ENCODE results near the gene TRIM56.
"Not testable (repeated sequence)": the region's sequence is repeated elsewhere in the genome, so short reads cannot be mapped to it uniquely, and the experiment has no call there.

TRIM56 gene

GRCh38 chr7:101085162-101085964, at the start of gene TRIM56:
TRIM56 (plus strand) TSS chr7:101085481; CDS start chr7:101087313, 1,832 bp downstream.
- DNase-seq (ENCODE audit: low spot score) = peak; percentile 73
- H3K27me3 Mint-ChIP-seq (ENCODE audit: low read depth) = no peaks in the 10 kb centered on the region
- peaks cover 11% of the 10 kb centered on the region for H3K4me1 Mint-ChIP-seq (ENCODE audit: low read depth)
- H3K27ac Mint-ChIP-seq = peak within 1 kb of the TSS; percentile 98
- peaks cover 19% of the 10 kb centered on the region for H3K36me3 Mint-ChIP-seq (ENCODE audit: low read depth)
- H3K9me3 Mint-ChIP-seq = no peaks in the 10 kb centered on the region
- H3K4me3 Mint-ChIP-seq = peak within 1 kb of the TSS; percentile 98

GRCh38 chr7:101035941-101036340, 49.3 kb upstream of the TRIM56 start:
- Mint-ChIP-seq H3K9me3 (no peaks in the 10 kb centered on the region), H3K27ac (no peak overlapping the region), H3K27me3 (ENCODE audit: low read depth) (peaks cover 4% of the 10 kb centered on the region), H3K4me1 (ENCODE audit: low read depth) (no peaks in the 10 kb centered on the region), H3K36me3 (ENCODE audit: low read depth) (no peaks in the 10 kb centered on the region), H3K4me3 (no peak overlapping the region)
- no peak for DNase-seq (ENCODE audit: low spot score)

- H3K27me3 Mint-ChIP-seq (ENCODE audit: low read depth); H3K27ac Mint-ChIP-seq; DNase-seq (ENCODE audit: low spot score); H3K9me3 Mint-ChIP-seq; H3K4me1 Mint-ChIP-seq (ENCODE audit: low read depth); H3K36me3 Mint-ChIP-seq (ENCODE audit: low read depth); H3K4me3 Mint-ChIP-seq: not testable (repeated sequence)
These were observed 44.0 kb upstream of the TRIM56 start for GRCh38 chr7:101041283-101041682.

- no peak overlapping the region for H3K27ac Mint-ChIP-seq
- H3K4me1 Mint-ChIP-seq (ENCODE audit: low read depth) = peaks cover 4% of the 10 kb centered on the region
- peaks cover 8% of the 10 kb centered on the region for H3K27me3 Mint-ChIP-seq (ENCODE audit: low read depth)
- H3K4me3 Mint-ChIP-seq = no peak overlapping the region
- peak; percentile 36 for DNase-seq (ENCODE audit: low spot score)
- H3K9me3 Mint-ChIP-seq = no peaks in the 10 kb centered on the region
- H3K36me3 Mint-ChIP-seq (ENCODE audit: low read depth) = no peaks in the 10 kb centered on the region
These were observed 26.9 kb upstream of the TRIM56 start for GRCh38 chr7:101058355-101058754.

GRCh38 chr7:101059620-101059942, 25.7 kb upstream of the TRIM56 start:
- H3K27ac Mint-ChIP-seq = no peak overlapping the region
- H3K4me1 Mint-ChIP-seq (ENCODE audit: low read depth) = peaks cover 4% of the 10 kb centered on the region
- no peak overlapping the region for H3K4me3 Mint-ChIP-seq
- no peaks in the 10 kb centered on the region for H3K9me3 Mint-ChIP-seq
- DNase-seq (ENCODE audit: low spot score) = no peak
- H3K27me3 Mint-ChIP-seq (ENCODE audit: low read depth) = peaks cover 8% of the 10 kb centered on the region
- no peaks in the 10 kb centered on the region for H3K36me3 Mint-ChIP-seq (ENCODE audit: low read depth)

GRCh38 chr7:101060992-101061391, 24.3 kb upstream of the TRIM56 start:
- H3K36me3 Mint-ChIP-seq (ENCODE audit: low read depth) = no peaks in the 10 kb centered on the region
- no peak for DNase-seq (ENCODE audit: low spot score)
- no peak overlapping the region for H3K27ac Mint-ChIP-seq
- no peaks in the 10 kb centered on the region for H3K9me3 Mint-ChIP-seq
- H3K4me1 Mint-ChIP-seq (ENCODE audit: low read depth) = peaks cover 4% of the 10 kb centered on the region
- peaks cover 11% of the 10 kb centered on the region for H3K27me3 Mint-ChIP-seq (ENCODE audit: low read depth)
- H3K4me3 Mint-ChIP-seq = no peak overlapping the region

- H3K4me3 Mint-ChIP-seq; H3K9me3 Mint-ChIP-seq; H3K36me3 Mint-ChIP-seq (ENCODE audit: low read depth); DNase-seq (ENCODE audit: low spot score); H3K27ac Mint-ChIP-seq; H3K4me1 Mint-ChIP-seq (ENCODE audit: low read depth): not testable (repeated sequence)
- peaks cover 14% of the 10 kb centered on the region for H3K27me3 Mint-ChIP-seq (ENCODE audit: low read depth)
These were observed 21.1 kb upstream of the TRIM56 start for GRCh38 chr7:101064176-101064550.

- H3K4me1 Mint-ChIP-seq (ENCODE audit: low read depth); H3K27ac Mint-ChIP-seq; H3K27me3 Mint-ChIP-seq (ENCODE audit: low read depth); H3K9me3 Mint-ChIP-seq; H3K36me3 Mint-ChIP-seq (ENCODE audit: low read depth); H3K4me3 Mint-ChIP-seq; DNase-seq (ENCODE audit: low spot score): not testable (repeated sequence)
These were observed 20.1 kb upstream of the TRIM56 start for GRCh38 chr7:101065162-101065561.

- H3K27me3 Mint-ChIP-seq (ENCODE audit: low read depth) = peaks cover 10% of the 10 kb centered on the region
- no peak overlapping the region for H3K27ac Mint-ChIP-seq
- no peaks in the 10 kb centered on the region for H3K9me3 Mint-ChIP-seq
- H3K4me3 Mint-ChIP-seq = no peak overlapping the region
- no peak for DNase-seq (ENCODE audit: low spot score)
- H3K4me1 Mint-ChIP-seq (ENCODE audit: low read depth) = no peaks in the 10 kb centered on the region
- no peaks in the 10 kb centered on the region for H3K36me3 Mint-ChIP-seq (ENCODE audit: low read depth)
These were observed 19.0 kb upstream of the TRIM56 start for GRCh38 chr7:101066141-101066832.

- Mint-ChIP-seq H3K36me3 (ENCODE audit: low read depth) (no peaks in the 10 kb centered on the region), H3K4me3 (no peak overlapping the region), H3K27me3 (ENCODE audit: low read depth) (peaks cover 10% of the 10 kb centered on the region), H3K4me1 (ENCODE audit: low read depth) (no peaks in the 10 kb centered on the region), H3K9me3 (no peaks in the 10 kb centered on the region), H3K27ac (no peak overlapping the region)
- no peak for DNase-seq (ENCODE audit: low spot score)
These were observed 18.5 kb upstream of the TRIM56 start for GRCh38 chr7:101066833-101067177.

GRCh38 chr7:101068401-101068800, 16.9 kb upstream of the TRIM56 start:
- DNase-seq (ENCODE audit: low spot score) = no peak
- H3K36me3 Mint-ChIP-seq (ENCODE audit: low read depth) = no peaks in the 10 kb centered on the region
- H3K4me3 Mint-ChIP-seq = no peak overlapping the region
- no peak overlapping the region for H3K27ac Mint-ChIP-seq
- no peaks in the 10 kb centered on the region for H3K9me3 Mint-ChIP-seq
- H3K4me1 Mint-ChIP-seq (ENCODE audit: low read depth) = no peaks in the 10 kb centered on the region
- peaks cover 12% of the 10 kb centered on the region for H3K27me3 Mint-ChIP-seq (ENCODE audit: low read depth)

GRCh38 chr7:101071362-101072104, 13.7 kb upstream of the TRIM56 start:
- not testable (repeated sequence) for H3K27ac Mint-ChIP-seq; H3K4me1 Mint-ChIP-seq (ENCODE audit: low read depth); H3K36me3 Mint-ChIP-seq (ENCODE audit: low read depth); DNase-seq (ENCODE audit: low spot score); H3K9me3 Mint-ChIP-seq; H3K4me3 Mint-ChIP-seq
- H3K27me3 Mint-ChIP-seq (ENCODE audit: low read depth) = peaks cover 11% of the 10 kb centered on the region

GRCh38 chr7:101075646-101076045, 9.6 kb upstream of the TRIM56 start:
- no peak overlapping the region for H3K27ac Mint-ChIP-seq
- no peaks in the 10 kb centered on the region for H3K36me3 Mint-ChIP-seq (ENCODE audit: low read depth)
- DNase-seq (ENCODE audit: low spot score) = no peak
- no peak overlapping the region for H3K4me3 Mint-ChIP-seq
- H3K4me1 Mint-ChIP-seq (ENCODE audit: low read depth) = peaks cover 4% of the 10 kb centered on the region
- no peaks in the 10 kb centered on the region for H3K9me3 Mint-ChIP-seq
- H3K27me3 Mint-ChIP-seq (ENCODE audit: low read depth) = peaks cover 9% of the 10 kb centered on the region

- H3K27me3 Mint-ChIP-seq (ENCODE audit: low read depth); DNase-seq (ENCODE audit: low spot score); H3K27ac Mint-ChIP-seq; H3K4me1 Mint-ChIP-seq (ENCODE audit: low read depth); H3K9me3 Mint-ChIP-seq; H3K4me3 Mint-ChIP-seq; H3K36me3 Mint-ChIP-seq (ENCODE audit: low read depth): not testable (repeated sequence)
These were observed 9.1 kb upstream of the TRIM56 start for GRCh38 chr7:101076183-101076582.
